ENCODE data around the gene HS3ST1. TPM values are rescaled to one million over a fixed set of nuclear protein-coding genes. Genes with fewer than 3 reads are reported as not detected.

Gene HS3ST1
- total RNA-seq, 1 experiment from 2014 or later, result 80.8 TPM

- no peak for DNase-seq
- Mint-ChIP-seq H3K4me3 (ENCODE audit: low read depth, unreplicated experiment) (peak overlapping the region; percentile 92), H3K4me1 (ENCODE audit: low read depth, unreplicated experiment) (peaks cover under 1% of the 10 kb centered on the region), H3K9me3 (ENCODE audit: low read depth, unreplicated experiment) (no peaks in the 10 kb centered on the region), H3K27me3 (ENCODE audit: unreplicated experiment) (no peaks in the 10 kb centered on the region), H3K36me3 (ENCODE audit: insufficient read depth, unreplicated experiment) (peaks cover 93% of the 10 kb centered on the region), H3K27ac (ENCODE audit: unreplicated experiment) (peak overlapping the region; percentile 73)
- CTCF ChIA-PET, result no interaction called here
- no peak for TF ChIP-seq CTCF (IDR thresholded peaks at IDR 0.05; ENCODE audit: unreplicated experiment)
- intact Hi-C loops (cut with micrococcal nuclease; ENCODE audit: unreplicated experiment), result loop anchor here (5.0 to 10.0 kb wide), 2 partner anchors 296 to 871 kb away; no protein-coding TSS in a partner anchor
- BruUV-seq (replicated peaks), result no TSS peak
These were observed 2.7 kb downstream of the HS3ST1 start for GRCh38 chr4:11426003-11426402.

GRCh38 chr4:11424856-11425255 lies 3.8 kb downstream of the HS3ST1 start:
- peaks cover 100% of the 10 kb centered on the region for H3K36me3 Mint-ChIP-seq (ENCODE audit: insufficient read depth, unreplicated experiment)
- H3K9me3 Mint-ChIP-seq (ENCODE audit: low read depth, unreplicated experiment), result no peaks in the 10 kb centered on the region
- intact Hi-C loops (cut with micrococcal nuclease; ENCODE audit: unreplicated experiment), result loop anchor here (5.0 to 10.0 kb wide), 2 partner anchors 297 to 870 kb away; no protein-coding TSS in a partner anchor
- DNase-seq, result no peak
- peaks cover 12% of the 10 kb centered on the region for H3K4me1 Mint-ChIP-seq (ENCODE audit: low read depth, unreplicated experiment)
- H3K27me3 Mint-ChIP-seq (ENCODE audit: unreplicated experiment), result no peaks in the 10 kb centered on the region
- CTCF ChIA-PET, result no interaction called here
- no TSS peak for BruUV-seq (replicated peaks)
- TF ChIP-seq CTCF (IDR thresholded peaks at IDR 0.05; ENCODE audit: unreplicated experiment), result no peak
- H3K4me3 Mint-ChIP-seq (ENCODE audit: low read depth, unreplicated experiment), result peak overlapping the region; percentile 92
- H3K27ac Mint-ChIP-seq (ENCODE audit: unreplicated experiment), result peak overlapping the region; percentile 85

GRCh38 chr4:11424000-11424399 lies 4.7 kb downstream of the HS3ST1 start:
- Mint-ChIP-seq H3K27ac (ENCODE audit: unreplicated experiment) (peak overlapping the region; percentile 85), H3K4me3 (ENCODE audit: low read depth, unreplicated experiment) (peak overlapping the region; percentile 92), H3K36me3 (ENCODE audit: insufficient read depth, unreplicated experiment) (peaks cover 99% of the 10 kb centered on the region), H3K27me3 (ENCODE audit: unreplicated experiment) (no peaks in the 10 kb centered on the region), H3K4me1 (ENCODE audit: low read depth, unreplicated experiment) (peaks cover 20% of the 10 kb centered on the region), H3K9me3 (ENCODE audit: low read depth, unreplicated experiment) (no peaks in the 10 kb centered on the region)
- BruUV-seq (replicated peaks), result no TSS peak
- intact Hi-C loops (cut with micrococcal nuclease; ENCODE audit: unreplicated experiment), result loop anchor here (10.0 kb wide), 1 partner anchor 869 kb away; no protein-coding TSS in a partner anchor
- CTCF ChIA-PET, result interaction anchor here (0.8 kb wide), 1 partner anchor 20 kb away, joined by 3 read pairs; no protein-coding TSS in a partner anchor
- TF ChIP-seq CTCF (IDR thresholded peaks at IDR 0.05; ENCODE audit: unreplicated experiment), result peak; percentile 17
- DNase-seq, result peak; percentile 40

- BruUV-seq (replicated peaks), result no TSS peak
- intact Hi-C loops (cut with micrococcal nuclease; ENCODE audit: unreplicated experiment), result loop anchor here (10.0 kb wide), 1 partner anchor 869 kb away; no protein-coding TSS in a partner anchor
- CTCF ChIA-PET, result interaction anchor here (0.8 kb wide), 1 partner anchor 19 kb away, joined by 3 read pairs; no protein-coding TSS in a partner anchor
- no peak for TF ChIP-seq CTCF (IDR thresholded peaks at IDR 0.05; ENCODE audit: unreplicated experiment)
- DNase-seq, result no peak
- no peaks in the 10 kb centered on the region for H3K9me3 Mint-ChIP-seq (ENCODE audit: low read depth, unreplicated experiment)
- peaks cover 99% of the 10 kb centered on the region for H3K36me3 Mint-ChIP-seq (ENCODE audit: insufficient read depth, unreplicated experiment)
- H3K27ac Mint-ChIP-seq (ENCODE audit: unreplicated experiment), result peak overlapping the region; percentile 85
- peak overlapping the region; percentile 92 for H3K4me3 Mint-ChIP-seq (ENCODE audit: low read depth, unreplicated experiment)
- peaks cover 25% of the 10 kb centered on the region for H3K4me1 Mint-ChIP-seq (ENCODE audit: low read depth, unreplicated experiment)
- H3K27me3 Mint-ChIP-seq (ENCODE audit: unreplicated experiment), result no peaks in the 10 kb centered on the region
These were observed 5.2 kb downstream of the HS3ST1 start for GRCh38 chr4:11423465-11423864.
